ENCODE data around the gene ALDH1A2.

Gene ALDH1A2

GRCh38 chr15:57950381-57950946, 115.0 kb downstream of the ALDH1A2 start:
- no peak for TF ChIP-seq CTCF (IDR thresholded peaks at IDR 0.05)

- TF ChIP-seq CTCF (IDR thresholded peaks at IDR 0.05), result no peak
These were observed 116.1 kb downstream of the ALDH1A2 start for GRCh38 chr15:57949374-57949943.

GRCh38 chr15:57948351-57949289, 116.9 kb downstream of the ALDH1A2 start:
- no peak for TF ChIP-seq CTCF (IDR thresholded peaks at IDR 0.05)

- TF ChIP-seq CTCF (IDR thresholded peaks at IDR 0.05), result no peak
These were observed 117.7 kb downstream of the ALDH1A2 start for GRCh38 chr15:57947781-57948180.

GRCh38 chr15:57947282-57947681, 118.2 kb downstream of the ALDH1A2 start:
- TF ChIP-seq CTCF (IDR thresholded peaks at IDR 0.05), result no peak

- TF ChIP-seq CTCF (IDR thresholded peaks at IDR 0.05), result no peak
These were observed 118.9 kb downstream of the ALDH1A2 start for GRCh38 chr15:57946491-57947048.

- no peak for TF ChIP-seq CTCF (IDR thresholded peaks at IDR 0.05)
These were observed 119.9 kb downstream of the ALDH1A2 start for GRCh38 chr15:57945616-57946015.

Data from LNCAP (cell line).